ENCODE results near the gene ETV2.
A peak's percentile ranks its signal among the peaks of the same experiment; 100 is the strongest.
"Not testable (repeated sequence)": the region's sequence is repeated elsewhere in the genome, so short reads cannot be mapped to it uniquely, and the experiment has no call there.

Gene ETV2

DNA sequence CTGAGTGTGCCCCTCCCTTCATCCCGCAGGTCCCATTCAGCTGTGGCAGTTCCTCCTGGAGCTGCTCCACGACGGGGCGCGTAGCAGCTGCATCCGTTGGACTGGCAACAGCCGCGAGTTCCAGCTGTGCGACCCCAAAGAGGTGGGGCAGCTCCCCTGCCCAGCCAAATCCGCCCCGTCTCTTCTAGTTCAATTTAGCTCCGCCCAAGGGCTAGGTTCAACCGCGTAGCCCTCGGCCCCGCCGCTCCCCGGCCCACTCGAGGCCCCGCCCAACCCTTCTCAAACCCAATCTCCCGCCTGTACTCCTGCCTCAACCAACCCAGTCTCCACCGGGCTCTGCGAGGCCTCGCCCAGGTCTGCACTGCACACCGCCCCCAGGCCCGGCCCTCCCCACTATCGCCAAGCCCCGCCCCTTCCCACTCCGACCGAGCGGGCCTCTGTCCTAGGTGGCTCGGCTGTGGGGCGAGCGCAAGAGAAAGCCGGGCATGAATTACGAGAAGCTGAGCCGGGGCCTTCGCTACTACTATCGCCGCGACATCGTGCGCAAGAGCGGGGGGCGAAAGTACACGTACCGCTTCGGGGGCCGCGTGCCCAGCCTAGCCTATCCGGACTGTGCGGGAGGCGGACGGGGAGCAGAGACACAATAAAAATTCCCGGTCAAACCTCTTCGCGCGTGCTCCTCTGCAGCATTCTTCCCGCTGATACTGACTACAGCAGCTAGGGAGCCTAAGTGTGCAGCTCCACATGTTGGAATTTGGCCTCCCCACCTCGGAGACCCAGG lies 2.9 kb downstream of the ETV2 start:
- TF ChIP-seq, protein P1, sequence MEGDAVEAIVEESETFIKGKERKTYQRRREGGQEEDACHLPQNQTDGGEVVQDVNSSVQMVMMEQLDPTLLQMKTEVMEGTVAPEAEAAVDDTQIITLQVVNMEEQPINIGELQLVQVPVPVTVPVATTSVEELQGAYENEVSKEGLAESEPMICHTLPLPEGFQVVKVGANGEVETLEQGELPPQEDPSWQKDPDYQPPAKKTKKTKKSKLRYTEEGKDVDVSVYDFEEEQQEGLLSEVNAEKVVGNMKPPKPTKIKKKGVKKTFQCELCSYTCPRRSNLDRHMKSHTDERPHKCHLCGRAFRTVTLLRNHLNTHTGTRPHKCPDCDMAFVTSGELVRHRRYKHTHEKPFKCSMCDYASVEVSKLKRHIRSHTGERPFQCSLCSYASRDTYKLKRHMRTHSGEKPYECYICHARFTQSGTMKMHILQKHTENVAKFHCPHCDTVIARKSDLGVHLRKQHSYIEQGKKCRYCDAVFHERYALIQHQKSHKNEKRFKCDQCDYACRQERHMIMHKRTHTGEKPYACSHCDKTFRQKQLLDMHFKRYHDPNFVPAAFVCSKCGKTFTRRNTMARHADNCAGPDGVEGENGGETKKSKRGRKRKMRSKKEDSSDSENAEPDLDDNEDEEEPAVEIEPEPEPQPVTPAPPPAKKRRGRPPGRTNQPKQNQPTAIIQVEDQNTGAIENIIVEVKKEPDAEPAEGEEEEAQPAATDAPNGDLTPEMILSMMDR (IDR thresholded peaks at IDR 0.05; ENCODE audit: low read depth, low read length, missing control alignments): no peak
- H3K4me3 ChIP-seq (ENCODE audit: low read depth, low read length): peak overlapping the region; percentile 52
- in situ Hi-C loops (cut with HindIII; ENCODE audit: low sequenced_read_pairs): no loop called here
- peak; percentile 73 for DNase-seq (ENCODE audit: low read depth)

DNA sequence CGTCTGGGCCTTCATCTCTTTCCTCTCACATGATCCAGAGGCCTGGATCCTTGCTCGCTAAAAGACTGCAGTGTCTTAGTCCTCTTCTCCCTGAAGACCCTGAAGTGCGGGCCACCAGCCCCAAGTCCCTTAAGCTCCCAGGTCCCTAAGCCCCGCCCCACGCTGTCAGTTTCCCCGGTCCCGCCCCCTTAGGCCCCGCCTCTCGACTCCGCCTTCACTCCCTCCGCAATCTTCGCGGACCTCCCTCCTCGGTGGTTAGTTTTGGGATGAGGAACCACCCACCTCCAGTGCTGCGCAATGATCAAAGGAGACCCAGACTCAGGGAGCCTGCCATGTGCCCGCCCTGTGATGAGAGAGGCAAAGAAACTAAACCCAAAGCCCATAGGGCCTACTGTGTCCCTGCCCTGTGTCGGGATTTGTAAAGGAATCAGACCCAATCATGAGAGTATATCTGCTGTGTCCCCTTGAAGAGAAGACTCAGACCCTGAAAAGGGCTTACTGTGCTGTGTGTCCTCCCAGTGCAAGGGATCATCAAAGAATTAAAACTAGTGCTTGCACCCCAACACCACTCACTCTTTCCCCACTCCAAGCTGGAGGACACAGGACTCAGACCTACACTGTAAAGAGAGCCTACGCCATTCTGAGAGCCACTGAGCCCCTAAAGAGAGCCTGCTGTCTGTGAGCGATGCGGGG lies 3.6 kb downstream of the ETV2 start:
- TF ChIP-seq, protein P1 (IDR thresholded peaks at IDR 0.05; ENCODE audit: low read depth, low read length, missing control alignments): no peak
- H3K4me3 ChIP-seq (ENCODE audit: low read depth, low read length): peak overlapping the region; percentile 52
- in situ Hi-C loops (cut with HindIII; ENCODE audit: low sequenced_read_pairs): no loop called here
- DNase-seq (ENCODE audit: low read depth): no peak

DNA sequence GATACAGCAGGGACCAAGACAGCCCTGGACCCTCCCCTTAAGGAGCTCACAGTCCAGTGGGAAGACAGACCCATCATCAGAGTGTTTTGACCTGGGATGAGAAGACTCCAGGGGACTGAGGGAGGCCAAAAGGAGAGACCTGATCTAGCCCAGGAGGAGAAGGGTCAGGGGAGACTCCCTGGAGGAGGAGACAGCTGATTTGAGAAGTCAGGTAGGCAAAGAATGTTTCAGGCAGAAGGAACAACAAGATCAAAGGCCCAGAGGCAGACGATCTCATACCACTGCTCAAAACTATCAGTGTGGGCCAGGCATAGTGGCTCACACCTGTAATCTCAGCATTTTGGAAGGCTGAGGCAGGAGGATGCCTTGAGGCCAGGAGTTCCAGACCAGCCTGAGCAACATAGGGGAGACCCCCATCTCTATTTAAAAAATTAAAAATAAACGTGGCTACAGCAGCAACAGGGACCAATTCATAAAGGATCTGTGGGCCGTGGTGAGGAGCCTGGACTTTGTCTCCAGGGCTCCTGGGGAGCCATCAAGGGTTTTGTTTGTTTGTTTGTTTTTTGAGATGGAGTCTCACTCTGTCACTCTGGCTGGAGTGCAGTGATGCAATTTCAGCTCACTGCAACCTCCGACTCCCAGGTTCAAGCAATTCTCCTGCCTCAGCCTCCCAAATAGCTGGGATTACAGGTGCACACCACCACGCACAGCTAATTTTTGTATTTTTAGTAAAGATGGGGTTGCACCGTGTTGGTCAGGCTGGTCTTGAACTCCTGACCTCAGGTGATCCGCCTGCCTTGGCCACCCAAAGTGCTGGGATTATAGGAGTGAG lies 4.4 kb downstream of the ETV2 start:
- H3K4me3 ChIP-seq (ENCODE audit: low read depth, low read length): no peak overlapping the region
- TF ChIP-seq, protein P1 (IDR thresholded peaks at IDR 0.05; ENCODE audit: low read depth, low read length, missing control alignments): no peak
- in situ Hi-C loops (cut with HindIII; ENCODE audit: low sequenced_read_pairs): no loop called here
- DNase-seq (ENCODE audit: low read depth): no peak

DNA sequence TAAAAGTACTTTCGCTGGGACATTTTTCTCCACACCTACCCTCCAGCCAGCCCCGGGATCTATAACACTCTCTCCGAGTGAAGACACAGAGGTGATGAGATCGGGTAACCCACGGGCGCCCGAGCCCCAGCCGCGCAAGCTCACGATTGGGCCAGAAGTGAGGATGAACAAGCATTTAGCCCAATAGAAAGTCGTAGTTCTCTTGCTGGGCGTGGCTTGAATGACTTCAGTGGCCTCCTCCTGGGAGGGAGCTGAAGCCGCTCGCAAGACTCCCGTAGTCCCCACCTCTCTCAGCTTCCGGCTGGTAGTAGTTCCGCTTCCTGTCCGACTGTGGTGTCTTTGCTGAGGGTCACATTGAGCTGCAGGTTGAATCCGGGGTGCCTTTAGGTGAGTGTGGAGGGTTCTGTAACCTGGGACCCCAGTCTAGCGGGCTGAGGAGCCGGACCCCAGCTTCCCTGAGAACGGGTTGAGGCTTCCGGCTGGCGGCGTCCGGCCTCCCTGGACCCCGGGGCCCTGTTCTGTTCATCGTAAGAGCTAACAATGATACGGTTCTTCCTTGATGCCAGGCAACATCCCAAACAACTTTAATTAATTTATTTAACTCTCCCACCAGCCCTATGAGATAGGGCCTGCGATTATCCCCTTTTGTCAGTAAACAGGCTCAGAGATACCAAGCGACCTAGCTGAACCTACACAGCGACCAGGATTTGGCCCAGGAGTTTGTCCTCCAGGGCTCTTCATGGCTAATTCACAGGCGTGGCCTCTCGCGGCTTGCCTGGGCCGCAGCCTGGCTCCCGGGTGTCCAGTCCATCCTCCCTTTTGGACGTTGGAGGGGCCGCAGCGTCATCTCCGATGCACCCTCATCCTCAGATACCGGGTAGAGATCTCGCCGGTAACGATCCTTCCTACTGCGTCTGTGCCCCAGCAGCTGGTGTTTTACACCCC lies 6.7 kb downstream of the ETV2 start, which contains the start of gene COX6B1:
Gene COX6B1, plus strand, starts transcription at position 307 of the 945 bp plus-strand sequence. CDS start 2,921 bp downstream, outside the sequence.
- in situ Hi-C loops (cut with HindIII; ENCODE audit: low sequenced_read_pairs): no loop called here
- peak; percentile 90 for DNase-seq (ENCODE audit: low read depth)
- peak within 1 kb of the TSS; percentile 74 for H3K4me3 ChIP-seq (ENCODE audit: low read depth, low read length)
- TF ChIP-seq, protein P1 (IDR thresholded peaks at IDR 0.05; ENCODE audit: low read depth, low read length, missing control alignments): no peak

DNA sequence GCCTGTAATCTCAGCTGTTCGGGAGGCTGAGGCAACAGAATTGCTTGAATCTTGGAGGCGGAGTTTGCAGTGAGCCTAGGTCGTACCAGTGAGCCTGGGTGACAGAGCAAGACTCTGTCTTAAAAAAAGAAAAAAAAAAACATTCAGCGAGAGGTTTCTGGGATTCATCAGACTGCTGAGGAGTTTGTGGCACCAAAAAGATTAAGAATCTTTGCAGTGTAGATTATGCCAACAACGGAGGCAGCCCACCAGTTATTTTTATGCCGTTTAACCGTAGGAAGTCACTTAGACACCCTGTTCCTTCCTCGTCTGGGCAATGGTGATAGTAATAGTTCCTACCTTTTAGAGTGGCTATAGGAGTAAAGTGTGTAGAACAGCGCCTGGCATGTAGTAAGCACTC lies 9.0 kb downstream of the ETV2 start:
- H3K4me3 ChIP-seq (ENCODE audit: low read depth, low read length): no peak overlapping the region
- in situ Hi-C loops (cut with HindIII; ENCODE audit: low sequenced_read_pairs): no loop called here
- DNase-seq (ENCODE audit: low read depth): no peak
- TF ChIP-seq, protein P1 (IDR thresholded peaks at IDR 0.05; ENCODE audit: low read depth, low read length, missing control alignments): no peak

DNA sequence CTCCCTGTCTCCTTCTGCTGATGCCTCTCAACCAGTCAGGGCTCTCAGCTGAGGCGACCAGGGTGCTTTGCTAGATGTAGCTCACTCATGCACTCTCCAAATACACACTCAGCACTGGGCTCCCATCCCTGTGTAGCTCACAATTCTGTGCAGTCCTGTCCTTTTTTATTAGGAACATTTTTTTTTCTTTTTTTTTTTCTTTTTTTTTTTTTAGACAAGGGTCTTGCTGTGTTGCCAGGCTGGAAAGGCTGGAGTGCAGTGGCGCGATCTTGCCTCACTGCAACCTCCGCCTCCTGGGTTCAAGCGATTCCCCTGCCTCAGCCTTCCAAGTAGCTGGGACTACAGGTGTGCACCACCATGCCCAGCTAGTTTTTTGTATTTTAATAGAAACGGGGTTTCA lies 13.3 kb downstream of the ETV2 start:
- H3K4me3 ChIP-seq (ENCODE audit: low read depth, low read length); DNase-seq (ENCODE audit: low read depth); in situ Hi-C loops (cut with HindIII; ENCODE audit: low sequenced_read_pairs): not testable (repeated sequence)

Measured in astrocyte of the cerebellum (primary cell).